Calu3 (cell line): Measurements from ENCODE around the gene BCL2L11. TPM values are rescaled to one million over a fixed set of nuclear protein-coding genes. Genes with fewer than 3 reads are reported as not detected.

Experiments used
- BruUV-seq: library from RNA; stranded (reverse); fragments of 400-500 nt; replicated peaks from 2 replicates; lab custom pipeline; 2021; lab: Mats Ljungman, UMichigan
- CTCF ChIA-PET: fragments of 300-600 bp; sonication (Branson Sonifier 250); formaldehyde crosslinking; loops from one replicate; lab custom pipeline; 2022; ENCODE audit warnings: antibody characterized with exemption; lab: Charles Lee
- DNase-seq: peaks from one replicate; pipeline ENCODE4 v3.0.0; 2022
- H3K27ac Mint-ChIP-seq: one replicate; pipeline ENCODE4 v1.8.0; 2022; ENCODE audit warnings: mixed read lengths; ENCODE audit not compliant: unreplicated experiment
- H3K27me3 Mint-ChIP-seq: one replicate; pipeline ENCODE4 v1.8.0; 2022; ENCODE audit warnings: mixed read lengths; ENCODE audit not compliant: unreplicated experiment
- H3K36me3 Mint-ChIP-seq: one replicate; pipeline ENCODE4 v1.8.0; 2022; ENCODE audit warnings: mild to moderate bottlenecking, moderate library complexity, mixed read lengths; ENCODE audit not compliant: insufficient read depth, unreplicated experiment
- H3K4me1 Mint-ChIP-seq: one replicate; pipeline ENCODE4 v1.8.0; 2022; ENCODE audit warnings: mild to moderate bottlenecking, low read depth, mixed read lengths; ENCODE audit not compliant: unreplicated experiment
- H3K4me3 Mint-ChIP-seq: one replicate; pipeline ENCODE4 v1.8.0; 2022; ENCODE audit warnings: mild to moderate bottlenecking, low read depth, moderate library complexity, mixed read lengths; ENCODE audit not compliant: unreplicated experiment
- H3K9me3 Mint-ChIP-seq: one replicate; pipeline ENCODE4 v1.8.0; 2022; ENCODE audit warnings: low read depth, mixed read lengths; ENCODE audit not compliant: unreplicated experiment
- CTCF ChIP-seq: fragments of 200-600 bp; IDR thresholded peaks from one replicate; pipeline ENCODE4 v1.8.0; 2022; ENCODE audit warnings: antibody characterized with exemption; ENCODE audit not compliant: unreplicated experiment
- intact Hi-C: fragments of 100-400 bp; cut with micrococcal nuclease; formaldehyde crosslinking; loops from one replicate; pipeline ENCODE4 v1.10.0; 2022; ENCODE audit not compliant: unreplicated experiment
- total RNA-seq: library from RNA; stranded (reverse); gene quantifications from 2 replicates; pipeline ENCODE4 v1.2.3, GENCODE V29; 2022

The BCL2L11 gene
- total RNA-seq, 1 experiment from 2014 or later, result 18.4 TPM

- no peak for DNase-seq
- Mint-ChIP-seq H3K4me3 (no peak overlapping the region), H3K36me3 (no peaks in the 10 kb centered on the region), H3K27me3 (peaks cover 40% of the 10 kb centered on the region), H3K27ac (no peak overlapping the region), H3K4me1 (no peaks in the 10 kb centered on the region), H3K9me3 (no peaks in the 10 kb centered on the region)
- intact Hi-C loops, result no loop called here
- CTCF ChIA-PET, result no interaction called here
- BruUV-seq, result no TSS peak
- TF ChIP-seq CTCF, result no peak
Observed at GRCh38 chr2:111091811-111092211, 28.9 kb upstream of the BCL2L11 start.

- H3K9me3 Mint-ChIP-seq, result no peaks in the 10 kb centered on the region
- no peak overlapping the region for H3K4me3 Mint-ChIP-seq
- H3K4me1 Mint-ChIP-seq, result no peaks in the 10 kb centered on the region
- no peak for DNase-seq
- TF ChIP-seq CTCF, result no peak
- no peak overlapping the region for H3K27ac Mint-ChIP-seq
- peaks cover 26% of the 10 kb centered on the region for H3K27me3 Mint-ChIP-seq
- no TSS peak for BruUV-seq
- no peaks in the 10 kb centered on the region for H3K36me3 Mint-ChIP-seq
- intact Hi-C loops, result no loop called here
- CTCF ChIA-PET, result no interaction called here
Observed at GRCh38 chr2:111094691-111095090, 26.0 kb upstream of the BCL2L11 start.

- BruUV-seq, result no TSS peak
- intact Hi-C loops, result no loop called here
- no peak for DNase-seq
- Mint-ChIP-seq H3K27me3 (peaks cover 18% of the 10 kb centered on the region), H3K4me1 (no peaks in the 10 kb centered on the region), H3K36me3 (no peaks in the 10 kb centered on the region), H3K27ac (no peak overlapping the region), H3K9me3 (no peaks in the 10 kb centered on the region), H3K4me3 (no peak overlapping the region)
- no peak for TF ChIP-seq CTCF
- CTCF ChIA-PET, result no interaction called here
Observed at GRCh38 chr2:111095434-111095833, 25.3 kb upstream of the BCL2L11 start.

GRCh38 chr2:111099402-111099801 is 21.3 kb upstream of the BCL2L11 start:
- Mint-ChIP-seq H3K36me3 (no peaks in the 10 kb centered on the region), H3K9me3 (no peaks in the 10 kb centered on the region), H3K27me3 (peaks cover under 1% of the 10 kb centered on the region), H3K4me3 (no peak overlapping the region), H3K27ac (no peak overlapping the region), H3K4me1 (no peaks in the 10 kb centered on the region)
- intact Hi-C loops, result no loop called here
- TF ChIP-seq CTCF, result no peak
- no TSS peak for BruUV-seq
- CTCF ChIA-PET, result no interaction called here
- DNase-seq, result no peak
